ENCODE data around the gene TTC9.

DNA sequence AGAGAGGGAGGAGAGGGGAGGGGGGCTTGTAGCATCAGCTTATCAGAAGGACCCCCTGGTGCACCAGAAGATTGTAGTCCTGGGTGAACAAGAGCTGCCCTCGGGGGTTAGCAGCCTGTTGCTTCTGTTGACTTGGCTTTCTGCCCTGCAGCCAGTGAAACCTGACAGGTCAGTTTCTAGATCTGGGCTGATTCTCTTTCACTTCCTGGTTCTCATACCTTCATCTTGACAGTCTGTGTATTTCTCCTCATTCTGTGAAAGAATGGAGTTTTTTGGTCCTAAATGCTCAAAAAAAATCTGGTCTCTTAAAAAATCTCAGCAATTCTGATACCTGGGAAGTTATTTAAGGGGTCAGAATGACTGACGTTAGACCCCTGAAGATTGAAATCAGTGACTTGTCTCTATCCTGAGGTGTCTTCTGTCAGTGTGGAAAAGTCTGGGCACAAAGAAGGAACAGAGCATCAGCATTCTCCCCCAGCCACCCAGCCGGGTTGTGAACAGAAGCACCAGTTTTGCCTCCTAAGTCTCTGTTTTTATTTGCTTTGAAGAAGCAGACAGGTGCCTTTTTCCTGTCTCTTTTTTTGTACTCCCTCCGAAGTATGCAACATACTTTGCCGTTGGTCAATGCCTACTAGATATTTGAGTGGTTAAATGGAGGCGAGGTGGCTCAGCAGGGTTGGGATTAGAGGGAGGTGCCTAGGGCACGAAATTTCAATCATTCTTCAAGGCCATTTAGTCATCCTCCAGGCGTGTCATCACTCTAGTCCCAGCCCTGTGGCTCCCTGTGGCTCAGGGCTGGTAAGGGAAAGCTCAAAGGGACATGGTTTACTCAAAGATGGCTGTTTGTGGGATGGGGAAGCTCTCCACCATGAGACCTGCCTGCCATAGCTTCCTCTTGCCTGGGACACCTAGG is 24.0 kb downstream of the TTC9 start:
- TF ChIP-seq, protein P1, sequence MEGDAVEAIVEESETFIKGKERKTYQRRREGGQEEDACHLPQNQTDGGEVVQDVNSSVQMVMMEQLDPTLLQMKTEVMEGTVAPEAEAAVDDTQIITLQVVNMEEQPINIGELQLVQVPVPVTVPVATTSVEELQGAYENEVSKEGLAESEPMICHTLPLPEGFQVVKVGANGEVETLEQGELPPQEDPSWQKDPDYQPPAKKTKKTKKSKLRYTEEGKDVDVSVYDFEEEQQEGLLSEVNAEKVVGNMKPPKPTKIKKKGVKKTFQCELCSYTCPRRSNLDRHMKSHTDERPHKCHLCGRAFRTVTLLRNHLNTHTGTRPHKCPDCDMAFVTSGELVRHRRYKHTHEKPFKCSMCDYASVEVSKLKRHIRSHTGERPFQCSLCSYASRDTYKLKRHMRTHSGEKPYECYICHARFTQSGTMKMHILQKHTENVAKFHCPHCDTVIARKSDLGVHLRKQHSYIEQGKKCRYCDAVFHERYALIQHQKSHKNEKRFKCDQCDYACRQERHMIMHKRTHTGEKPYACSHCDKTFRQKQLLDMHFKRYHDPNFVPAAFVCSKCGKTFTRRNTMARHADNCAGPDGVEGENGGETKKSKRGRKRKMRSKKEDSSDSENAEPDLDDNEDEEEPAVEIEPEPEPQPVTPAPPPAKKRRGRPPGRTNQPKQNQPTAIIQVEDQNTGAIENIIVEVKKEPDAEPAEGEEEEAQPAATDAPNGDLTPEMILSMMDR (IDR thresholded peaks at IDR 0.05; ENCODE audit: low read depth, low read length, missing input control), result no peak
- TF ChIP-seq RXRA (IDR thresholded peaks at IDR 0.05) (peak in 1 of 2 donors; percentile 17), HNF4G (IDR thresholded peaks at IDR 0.05) (no peak), TAF1 (conservative IDR thresholded peaks at IDR 0.05) (no peak), GABPA (IDR thresholded peaks at IDR 0.05 in 1 of 2, conservative IDR thresholded peaks at IDR 0.05 in 1 of 2) (no peak), EGR1 (IDR thresholded peaks at IDR 0.05; ENCODE audit: low read depth in 2 of 2) (no peak), RAD21 (IDR thresholded peaks at IDR 0.05) (no peak), FOXA1 (IDR thresholded peaks at IDR 0.05) (no peak)
- TF ChIP-seq, protein P2, sequence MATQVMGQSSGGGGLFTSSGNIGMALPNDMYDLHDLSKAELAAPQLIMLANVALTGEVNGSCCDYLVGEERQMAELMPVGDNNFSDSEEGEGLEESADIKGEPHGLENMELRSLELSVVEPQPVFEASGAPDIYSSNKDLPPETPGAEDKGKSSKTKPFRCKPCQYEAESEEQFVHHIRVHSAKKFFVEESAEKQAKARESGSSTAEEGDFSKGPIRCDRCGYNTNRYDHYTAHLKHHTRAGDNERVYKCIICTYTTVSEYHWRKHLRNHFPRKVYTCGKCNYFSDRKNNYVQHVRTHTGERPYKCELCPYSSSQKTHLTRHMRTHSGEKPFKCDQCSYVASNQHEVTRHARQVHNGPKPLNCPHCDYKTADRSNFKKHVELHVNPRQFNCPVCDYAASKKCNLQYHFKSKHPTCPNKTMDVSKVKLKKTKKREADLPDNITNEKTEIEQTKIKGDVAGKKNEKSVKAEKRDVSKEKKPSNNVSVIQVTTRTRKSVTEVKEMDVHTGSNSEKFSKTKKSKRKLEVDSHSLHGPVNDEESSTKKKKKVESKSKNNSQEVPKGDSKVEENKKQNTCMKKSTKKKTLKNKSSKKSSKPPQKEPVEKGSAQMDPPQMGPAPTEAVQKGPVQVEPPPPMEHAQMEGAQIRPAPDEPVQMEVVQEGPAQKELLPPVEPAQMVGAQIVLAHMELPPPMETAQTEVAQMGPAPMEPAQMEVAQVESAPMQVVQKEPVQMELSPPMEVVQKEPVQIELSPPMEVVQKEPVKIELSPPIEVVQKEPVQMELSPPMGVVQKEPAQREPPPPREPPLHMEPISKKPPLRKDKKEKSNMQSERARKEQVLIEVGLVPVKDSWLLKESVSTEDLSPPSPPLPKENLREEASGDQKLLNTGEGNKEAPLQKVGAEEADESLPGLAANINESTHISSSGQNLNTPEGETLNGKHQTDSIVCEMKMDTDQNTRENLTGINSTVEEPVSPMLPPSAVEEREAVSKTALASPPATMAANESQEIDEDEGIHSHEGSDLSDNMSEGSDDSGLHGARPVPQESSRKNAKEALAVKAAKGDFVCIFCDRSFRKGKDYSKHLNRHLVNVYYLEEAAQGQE (IDR thresholded peaks at IDR 0.05), result peak; percentile 11
- TF ChIP-seq, protein P3, sequence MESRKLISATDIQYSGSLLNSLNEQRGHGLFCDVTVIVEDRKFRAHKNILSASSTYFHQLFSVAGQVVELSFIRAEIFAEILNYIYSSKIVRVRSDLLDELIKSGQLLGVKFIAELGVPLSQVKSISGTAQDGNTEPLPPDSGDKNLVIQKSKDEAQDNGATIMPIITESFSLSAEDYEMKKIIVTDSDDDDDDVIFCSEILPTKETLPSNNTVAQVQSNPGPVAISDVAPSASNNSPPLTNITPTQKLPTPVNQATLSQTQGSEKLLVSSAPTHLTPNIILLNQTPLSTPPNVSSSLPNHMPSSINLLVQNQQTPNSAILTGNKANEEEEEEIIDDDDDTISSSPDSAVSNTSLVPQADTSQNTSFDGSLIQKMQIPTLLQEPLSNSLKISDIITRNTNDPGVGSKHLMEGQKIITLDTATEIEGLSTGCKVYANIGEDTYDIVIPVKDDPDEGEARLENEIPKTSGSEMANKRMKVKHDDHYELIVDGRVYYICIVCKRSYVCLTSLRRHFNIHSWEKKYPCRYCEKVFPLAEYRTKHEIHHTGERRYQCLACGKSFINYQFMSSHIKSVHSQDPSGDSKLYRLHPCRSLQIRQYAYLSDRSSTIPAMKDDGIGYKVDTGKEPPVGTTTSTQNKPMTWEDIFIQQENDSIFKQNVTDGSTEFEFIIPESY (IDR thresholded peaks at IDR 0.05), result no peak
- TF ChIP-seq, protein P4, sequence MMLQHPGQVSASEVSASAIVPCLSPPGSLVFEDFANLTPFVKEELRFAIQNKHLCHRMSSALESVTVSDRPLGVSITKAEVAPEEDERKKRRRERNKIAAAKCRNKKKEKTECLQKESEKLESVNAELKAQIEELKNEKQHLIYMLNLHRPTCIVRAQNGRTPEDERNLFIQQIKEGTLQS (IDR thresholded peaks at IDR 0.05), result no peak
- TF ChIP-seq, protein P5, sequence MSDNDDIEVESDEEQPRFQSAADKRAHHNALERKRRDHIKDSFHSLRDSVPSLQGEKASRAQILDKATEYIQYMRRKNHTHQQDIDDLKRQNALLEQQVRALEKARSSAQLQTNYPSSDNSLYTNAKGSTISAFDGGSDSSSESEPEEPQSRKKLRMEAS (IDR thresholded peaks at IDR 0.05), result no peak

Data from liver (tissue), 3 donors.